Colonic mucosa (tissue), 4 donors: ENCODE measurements around the gene FZD1. TPM values are rescaled to one million over a fixed set of nuclear protein-coding genes. Genes with fewer than 3 reads are reported as not detected.

Source experiments
- DNase-seq: peaks from one replicate; pipeline ENCODE4 v3.0.0-alpha.2; 2020
- H3K27ac ChIP-seq: fragments of 200-600 bp; one replicate; pipeline ENCODE4 v1.8.0; 2021
- H3K27me3 ChIP-seq: fragments of 200-600 bp; one replicate; pipeline ENCODE4 v1.8.0; 2021
- H3K36me3 ChIP-seq: fragments of 200-600 bp; one replicate; pipeline ENCODE4 v1.8.0; 2021
- H3K4me1 ChIP-seq: fragments of 200-600 bp; one replicate; pipeline ENCODE4 v1.8.0; 2021; ENCODE audit warnings: mild to moderate bottlenecking
- H3K4me3 ChIP-seq: fragments of 200-600 bp; one replicate; pipeline ENCODE4 v1.8.0; 2021
- H3K9ac ChIP-seq, 2 donors: one replicate each; pipeline ENCODE4 v1.7.0; 2013; ENCODE audit warnings: control low read depth in 2 of 2, low read depth in 2 of 2, low read length in 2 of 2
- H3K9me3 ChIP-seq: fragments of 200-600 bp; one replicate; pipeline ENCODE4 v1.8.0; 2021
- intact Hi-C: fragments of 100-400 bp; cut with DNase I; formaldehyde crosslinking; loops from one replicate; pipeline ENCODE4 v1.14.1; 2022
- total RNA-seq, 2 donors: library from RNA; stranded (reverse); fragmentation: NEBNext Ultra II Directional in 1 of 2; extraction: Animal tissue kit (Norgen Biotek cat#: 25700) in 1 of 2; gene quantifications; one replicate each; pipeline ENCODE4 v1.2.1, GENCODE V29; 2021
- TF ChIP-seq, protein P1 (sequence below): fragments of 200-600 bp; IDR thresholded peaks from one replicate; pipeline ENCODE4 v1.8.0; 2022; ENCODE audit warnings: antibody characterized with exemption, mild to moderate bottlenecking
- donor health status: healthy.
- donor health status: DM: no; HTN: no; CAD: no.
- donor health status: DM: no; HTN: no; CAD: no.

The FZD1 gene
- total RNA-seq, 2 donors from 2014 or later = 8.1 to 9.8 TPM

DNA sequence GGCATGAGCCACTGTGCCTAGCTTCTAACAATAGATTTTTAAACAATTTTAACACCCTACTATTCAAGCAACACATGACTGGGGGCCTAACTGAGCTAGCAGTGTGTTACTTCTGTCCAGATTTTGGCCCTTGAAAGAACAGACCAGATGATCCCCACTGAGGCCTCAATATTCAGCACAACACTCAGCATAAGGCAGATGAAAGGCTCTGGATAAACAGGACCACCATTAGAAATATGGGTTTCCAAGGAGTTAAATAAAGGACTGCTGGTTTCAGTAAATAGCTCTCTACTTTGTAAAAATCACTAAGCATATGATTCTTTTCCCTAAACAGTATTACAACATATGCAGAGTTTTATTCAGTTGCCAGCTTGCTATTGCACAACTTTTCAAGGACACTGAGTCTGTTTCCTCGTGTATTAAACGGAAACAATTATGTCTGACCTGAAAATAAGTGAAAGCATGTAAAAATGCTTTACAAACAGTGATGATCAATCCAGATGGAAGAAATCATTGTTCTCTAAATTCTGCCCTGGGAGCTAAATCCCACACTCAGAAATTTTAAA, 23.8 kb upstream of the FZD1 start:
- no peaks in the 10 kb centered on the region for H3K36me3 ChIP-seq
- H3K9ac ChIP-seq = no peak overlapping the region
- H3K27ac ChIP-seq = no peak overlapping the region
- no peaks in the 10 kb centered on the region for H3K9me3 ChIP-seq
- TF ChIP-seq, protein P1, sequence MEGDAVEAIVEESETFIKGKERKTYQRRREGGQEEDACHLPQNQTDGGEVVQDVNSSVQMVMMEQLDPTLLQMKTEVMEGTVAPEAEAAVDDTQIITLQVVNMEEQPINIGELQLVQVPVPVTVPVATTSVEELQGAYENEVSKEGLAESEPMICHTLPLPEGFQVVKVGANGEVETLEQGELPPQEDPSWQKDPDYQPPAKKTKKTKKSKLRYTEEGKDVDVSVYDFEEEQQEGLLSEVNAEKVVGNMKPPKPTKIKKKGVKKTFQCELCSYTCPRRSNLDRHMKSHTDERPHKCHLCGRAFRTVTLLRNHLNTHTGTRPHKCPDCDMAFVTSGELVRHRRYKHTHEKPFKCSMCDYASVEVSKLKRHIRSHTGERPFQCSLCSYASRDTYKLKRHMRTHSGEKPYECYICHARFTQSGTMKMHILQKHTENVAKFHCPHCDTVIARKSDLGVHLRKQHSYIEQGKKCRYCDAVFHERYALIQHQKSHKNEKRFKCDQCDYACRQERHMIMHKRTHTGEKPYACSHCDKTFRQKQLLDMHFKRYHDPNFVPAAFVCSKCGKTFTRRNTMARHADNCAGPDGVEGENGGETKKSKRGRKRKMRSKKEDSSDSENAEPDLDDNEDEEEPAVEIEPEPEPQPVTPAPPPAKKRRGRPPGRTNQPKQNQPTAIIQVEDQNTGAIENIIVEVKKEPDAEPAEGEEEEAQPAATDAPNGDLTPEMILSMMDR = no peak
- H3K4me3 ChIP-seq = no peak overlapping the region
- DNase-seq = no peak
- no peaks in the 10 kb centered on the region for H3K4me1 ChIP-seq
- no peaks in the 10 kb centered on the region for H3K27me3 ChIP-seq
- intact Hi-C loops = no loop called here

DNA sequence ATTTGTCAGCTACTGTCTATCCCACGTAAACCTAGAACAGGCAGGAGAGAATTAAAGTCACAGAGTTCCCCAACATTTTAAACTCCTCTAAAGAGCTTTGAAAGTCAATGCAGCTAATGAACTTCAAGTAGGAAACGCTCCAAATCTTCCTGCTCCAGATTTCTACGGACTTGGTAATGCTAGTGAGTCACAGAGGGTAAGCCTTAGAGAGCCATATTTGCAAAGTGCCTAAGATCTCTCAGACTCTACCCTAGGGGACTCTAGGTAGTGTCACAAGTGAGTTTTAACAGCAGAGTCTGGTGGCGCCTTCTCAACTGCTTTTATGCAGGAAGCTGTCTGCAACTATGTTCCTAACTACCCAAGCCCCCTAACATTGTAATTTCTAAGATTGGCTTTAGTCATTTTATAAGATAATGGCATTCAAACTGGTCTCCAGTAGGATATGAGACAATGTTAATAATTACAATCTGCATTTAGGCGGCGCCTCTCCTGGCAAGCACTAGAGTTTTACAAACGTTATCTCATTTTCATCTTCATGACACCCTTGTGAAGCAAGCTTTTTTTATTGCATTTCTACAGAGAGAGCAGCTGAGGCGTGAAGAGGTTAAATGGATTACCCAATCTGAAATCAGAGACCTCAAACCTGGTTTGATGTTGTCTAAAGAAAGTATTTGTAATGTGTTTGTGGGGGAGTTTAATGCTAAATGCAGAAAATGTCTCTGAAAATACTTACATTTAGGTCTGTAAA, 22.0 kb upstream of the FZD1 start:
- no peaks in the 10 kb centered on the region for H3K4me1 ChIP-seq
- H3K9ac ChIP-seq = no peak overlapping the region
- H3K9me3 ChIP-seq = no peaks in the 10 kb centered on the region
- intact Hi-C loops = no loop called here
- no peak overlapping the region for H3K27ac ChIP-seq
- H3K27me3 ChIP-seq = no peaks in the 10 kb centered on the region
- H3K36me3 ChIP-seq = no peaks in the 10 kb centered on the region
- no peak for DNase-seq
- H3K4me3 ChIP-seq = no peak overlapping the region
- TF ChIP-seq, protein P1 = no peak

DNA sequence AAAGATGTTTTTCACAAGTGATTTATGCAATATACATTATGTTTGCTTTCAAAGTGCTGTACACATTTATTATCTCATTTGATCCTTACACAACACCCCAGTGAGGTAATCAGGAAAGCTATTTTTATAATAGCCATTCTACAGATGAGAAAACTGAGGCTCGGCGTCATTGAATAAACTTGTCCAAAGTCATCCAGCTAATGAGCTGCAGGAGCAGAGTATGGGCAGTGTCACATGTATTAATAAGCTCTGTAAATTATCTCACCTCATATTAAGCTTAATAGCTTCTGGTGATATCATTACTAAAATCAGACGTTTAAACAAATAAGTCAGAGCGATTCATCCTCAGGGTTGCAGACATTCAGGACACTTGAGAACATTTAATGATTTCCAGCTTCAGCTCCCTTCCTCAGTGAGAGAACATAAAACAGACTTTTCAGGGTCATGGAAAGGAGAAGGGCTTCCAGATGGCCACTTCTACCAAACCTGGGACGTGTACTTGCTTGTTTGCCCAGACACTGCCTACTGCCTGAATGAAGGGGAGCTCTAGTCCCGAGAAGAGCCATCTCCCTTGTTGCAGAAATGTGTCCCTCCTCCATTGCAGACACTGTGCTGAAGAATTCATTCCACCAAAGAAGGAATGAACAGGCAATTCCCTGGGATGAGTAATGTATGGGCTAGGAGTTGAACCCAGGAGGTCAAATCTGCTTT, 20.5 kb upstream of the FZD1 start:
- Histone ChIP-seq H3K27ac (no peak overlapping the region), H3K9me3 (no peaks in the 10 kb centered on the region), H3K27me3 (no peaks in the 10 kb centered on the region), H3K4me1 (no peaks in the 10 kb centered on the region), H3K9ac (no peak overlapping the region), H3K4me3 (no peak overlapping the region), H3K36me3 (no peaks in the 10 kb centered on the region)
- intact Hi-C loops = no loop called here
- TF ChIP-seq, protein P1 = no peak
- DNase-seq = no peak

DNA sequence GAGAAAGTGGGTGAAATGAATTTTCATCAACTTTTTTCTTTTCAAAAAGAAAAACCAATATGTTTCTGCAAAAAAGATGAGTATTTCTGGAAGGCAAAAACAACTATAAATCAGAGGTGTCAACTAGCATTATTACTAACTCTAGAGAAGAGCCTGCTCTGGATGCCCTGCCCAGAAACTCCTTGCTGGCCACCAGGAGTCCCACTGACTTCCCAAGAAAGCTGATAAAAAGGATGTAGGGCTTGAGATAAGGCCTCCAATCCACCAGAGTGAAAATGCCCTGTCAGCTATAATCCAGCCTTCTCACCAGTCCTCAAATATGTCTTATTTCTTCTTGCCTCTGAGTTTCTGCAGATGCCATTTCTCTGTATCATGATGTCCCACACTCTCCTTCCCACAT, 16.7 kb upstream of the FZD1 start:
- Histone ChIP-seq H3K27ac (no peak overlapping the region), H3K36me3 (no peaks in the 10 kb centered on the region), H3K27me3 (no peaks in the 10 kb centered on the region), H3K9ac (no peak overlapping the region), H3K4me3 (no peak overlapping the region), H3K4me1 (no peaks in the 10 kb centered on the region), H3K9me3 (no peaks in the 10 kb centered on the region)
- TF ChIP-seq, protein P1 = no peak
- DNase-seq = no peak
- intact Hi-C loops = no loop called here

DNA sequence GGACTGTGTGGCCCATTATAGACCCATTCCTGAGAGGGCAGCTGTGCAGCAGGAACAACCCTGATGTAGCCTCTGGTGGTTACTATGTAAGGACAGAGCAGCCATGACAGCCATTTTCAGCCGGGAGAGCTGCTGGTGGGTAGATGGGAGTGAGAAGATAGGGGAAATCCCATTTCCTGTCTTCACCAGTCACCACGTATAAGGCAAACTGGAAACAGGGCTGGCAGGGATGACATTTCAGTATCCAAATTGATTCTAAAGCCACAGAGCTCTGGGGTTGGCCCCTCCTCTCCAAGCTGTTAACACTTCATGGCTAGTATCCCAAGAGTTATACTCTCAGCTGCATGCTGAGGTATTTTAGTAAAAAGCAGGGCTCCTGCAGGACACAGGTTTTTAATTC, 15.2 kb upstream of the FZD1 start:
- Histone ChIP-seq H3K4me1 (no peaks in the 10 kb centered on the region), H3K9ac (no peak overlapping the region), H3K27ac (no peak overlapping the region), H3K4me3 (no peak overlapping the region), H3K36me3 (no peaks in the 10 kb centered on the region), H3K9me3 (no peaks in the 10 kb centered on the region), H3K27me3 (no peaks in the 10 kb centered on the region)
- TF ChIP-seq, protein P1 = no peak
- DNase-seq = no peak
- intact Hi-C loops = no loop called here
